CD8-positive, alpha-beta memory T cell (primary cell): Measurements from ENCODE around the gene KBTBD7. TPM values are rescaled to one million over a fixed set of nuclear protein-coding genes. Genes with fewer than 3 reads are reported as not detected.

Source experiments
- CTCF ChIA-PET: fragments of 350-600 bp; sonication (Branson Sonifier 250); formaldehyde crosslinking; loops from one replicate; lab custom pipeline; 2021; ENCODE audit warnings: antibody characterized with exemption; lab: Charles Lee
- POLR2A ChIA-PET: fragments of 350-600 bp; sonication (Branson Sonifier 250); formaldehyde crosslinking; loops from one replicate; lab custom pipeline; 2021; ENCODE audit warnings: antibody characterized with exemption; lab: Charles Lee
- DNase-seq, 5 donors: peaks; one replicate each; pipeline versions ENCODE4 v3.0.0 to v3.0.0-alpha.2; 2020 to 2022; ENCODE audit warnings: mixed read lengths in 1 of 5
- H3K27ac ChIP-seq: one replicate; pipeline ENCODE4 v1.7.0; 2013; ENCODE audit warnings: low read depth, mild to moderate bottlenecking, low read length, moderate library complexity
- H3K27me3 ChIP-seq: 2 replicates; pipeline ENCODE4 v1.7.0; 2013; ENCODE audit warnings: low read length, mild to moderate bottlenecking; ENCODE audit not compliant: insufficient read depth, poor library complexity, severe bottlenecking
- H3K36me3 ChIP-seq: 2 replicates; pipeline ENCODE4 v1.7.0; 2013; ENCODE audit warnings: mild to moderate bottlenecking, low read length, moderate library complexity; ENCODE audit not compliant: insufficient read depth
- H3K4me1 ChIP-seq: 2 replicates; pipeline ENCODE4 v1.7.0; 2013; ENCODE audit warnings: mild to moderate bottlenecking, low read length, moderate library complexity; ENCODE audit not compliant: insufficient read depth
- H3K4me3 ChIP-seq: 2 replicates; pipeline ENCODE4 v1.7.0; 2013; ENCODE audit warnings: mild to moderate bottlenecking, low read length
- H3K9me3 ChIP-seq: 2 replicates; pipeline ENCODE4 v1.7.0; 2013; ENCODE audit warnings: mild to moderate bottlenecking, low read length
- H3K27ac Mint-ChIP-seq, 8 donors: one replicate each; pipeline ENCODE4 v1.8.0; 2020 to 2021; ENCODE audit warnings: mixed read lengths in 8 of 8, mild to moderate bottlenecking in 6 of 8, inconsistent platforms in 3 of 8, moderate library complexity in 3 of 8
- H3K27me3 Mint-ChIP-seq, 2 donors: one replicate each; pipeline ENCODE4 v1.8.0; 2020 to 2021; ENCODE audit warnings: mixed read lengths in 2 of 2, mild to moderate bottlenecking in 1 of 2, moderate library complexity in 1 of 2
- H3K36me3 Mint-ChIP-seq, 3 donors: one replicate each; pipeline ENCODE4 v1.8.0; 2020 to 2021; ENCODE audit warnings: mixed read lengths in 3 of 3, inconsistent platforms in 1 of 3, mild to moderate bottlenecking in 1 of 3
- H3K4me1 Mint-ChIP-seq, 3 donors: one replicate each; pipeline ENCODE4 v1.8.0; 2020 to 2021; ENCODE audit warnings: mixed read lengths in 3 of 3, inconsistent platforms in 1 of 3, mild to moderate bottlenecking in 1 of 3
- H3K4me3 Mint-ChIP-seq, 7 donors: one replicate each; pipeline ENCODE4 v1.8.0; 2020 to 2021; ENCODE audit warnings: mixed read lengths in 7 of 7, mild to moderate bottlenecking in 6 of 7, moderate library complexity in 4 of 7, inconsistent platforms in 2 of 7
- H3K9me3 Mint-ChIP-seq, 5 donors: one replicate each; pipeline ENCODE4 v1.8.0; 2020 to 2022; ENCODE audit warnings: mixed read lengths in 5 of 5, mild to moderate bottlenecking in 3 of 5, moderate library complexity in 2 of 5, inconsistent platforms in 1 of 5
- polyA plus RNA-seq: library from polyadenylated mRNA; unstranded; fragments of 300-500 nt; fragmentation: Illumina TruSeq; gene quantifications from one replicate; pipeline ENCODE4 v1.2.3, GENCODE V29; 2021
- total RNA-seq, 2 experiments: library from RNA; stranded (reverse); gene quantifications; one replicate each; pipeline ENCODE4 v1.2.3, GENCODE V29; 2021

The KBTBD7 gene
- total and polyA plus RNA-seq, 3 experiments from 2014 or later, result 4.1 to 8.2 (median 4.4) TPM

DNA sequence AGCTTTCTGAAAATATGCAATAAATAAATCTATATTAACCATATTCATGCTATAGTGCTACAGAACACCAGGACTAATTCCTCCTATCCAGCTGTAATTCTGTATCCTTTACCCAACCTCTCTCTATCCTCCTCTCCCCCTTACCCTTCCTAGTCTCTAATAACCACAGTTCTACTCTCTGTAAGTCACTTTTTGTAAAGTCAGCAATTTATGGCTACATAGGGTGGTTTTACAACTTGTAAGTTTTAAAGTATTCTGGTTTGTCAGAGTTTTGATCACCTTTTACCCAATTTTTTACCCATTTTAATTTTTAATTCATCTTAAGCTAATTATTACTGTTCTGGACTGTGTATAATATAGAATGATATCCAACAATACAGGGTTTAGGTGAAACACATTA is 35.0 kb upstream of the KBTBD7 start:
- Histone ChIP-seq H3K27ac (no peak overlapping the region), H3K36me3 (peaks cover 9% of the 10 kb centered on the region), H3K9me3 (no peaks in the 10 kb centered on the region), H3K4me3 (no peak overlapping the region), H3K27me3 (no peaks in the 10 kb centered on the region), H3K4me1 (no peaks in the 10 kb centered on the region)
- Mint-ChIP-seq H3K4me1 (peaks cover 0 to 13% (median 8%) of the 10 kb centered on the region in 3 donors), H3K27ac (no peak overlapping the region), H3K9me3 (no peaks in the 10 kb centered on the region), H3K36me3 (peaks cover 11 to 55% (median 12%) of the 10 kb centered on the region in 3 donors), H3K4me3 (peak overlapping the region in 1 of 7 donors; percentile 13), H3K27me3 (no peaks in the 10 kb centered on the region)
- CTCF ChIA-PET, result no interaction called here
- no peak for DNase-seq
- POLR2A ChIA-PET, result no interaction called here

DNA sequence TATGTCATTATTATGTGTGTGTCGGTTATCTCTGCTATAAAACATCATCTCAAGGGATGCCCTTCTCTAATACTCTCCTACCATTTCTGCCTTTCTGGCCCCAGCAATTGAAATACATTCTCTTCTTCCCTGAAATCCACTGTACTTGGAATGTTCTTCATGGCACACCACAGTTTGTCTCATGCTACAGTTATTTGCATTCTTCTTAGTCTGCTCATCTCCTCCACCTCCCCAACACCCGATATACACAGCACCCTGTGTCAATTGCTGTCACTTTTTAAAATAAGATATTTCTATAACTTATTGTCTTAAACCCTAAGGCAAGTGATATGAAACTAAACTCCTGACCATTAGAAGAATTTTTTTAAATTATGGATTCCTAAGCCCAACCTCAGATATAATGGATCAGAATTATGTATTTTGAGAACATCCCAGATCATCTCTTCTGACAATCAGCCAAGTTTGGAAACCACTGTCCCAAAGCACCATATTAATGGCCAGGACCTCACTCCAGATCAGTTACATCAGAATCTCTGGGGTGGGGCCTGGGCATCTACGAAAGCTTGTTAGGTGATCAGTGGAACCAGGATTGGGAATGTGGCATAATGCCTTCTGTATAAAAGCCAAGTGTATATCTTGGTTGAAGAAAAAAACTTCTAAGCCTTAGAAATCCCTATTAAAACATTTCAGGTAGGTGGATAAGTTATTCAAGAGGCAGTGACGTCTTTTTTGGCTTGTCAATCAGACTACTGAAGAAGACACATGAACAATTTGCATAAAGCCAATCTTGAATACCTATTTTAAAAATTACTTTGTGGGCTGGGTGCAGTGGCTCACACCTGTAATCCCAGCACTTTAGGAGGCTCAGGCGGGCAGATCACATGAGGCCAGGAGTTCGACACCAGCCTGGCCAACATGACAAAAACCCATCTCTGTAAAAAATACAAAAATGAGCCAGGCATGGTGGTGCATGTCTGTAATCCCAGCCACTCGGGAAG is 30.0 kb upstream of the KBTBD7 start:
- Mint-ChIP-seq H3K27ac (peak overlapping the region in 1 of 8 donors; percentile 29), H3K4me1 (no peaks in the 10 kb centered on the region), H3K9me3 (no peaks in the 10 kb centered on the region), H3K27me3 (no peaks in the 10 kb centered on the region), H3K4me3 (no peak overlapping the region), H3K36me3 (peaks cover 0 to 55% (median 12%) of the 10 kb centered on the region in 3 donors)
- Histone ChIP-seq H3K4me3 (no peak overlapping the region), H3K36me3 (no peaks in the 10 kb centered on the region), H3K27me3 (no peaks in the 10 kb centered on the region), H3K9me3 (no peaks in the 10 kb centered on the region), H3K4me1 (no peaks in the 10 kb centered on the region), H3K27ac (no peak overlapping the region)
- DNase-seq, result no peak
- POLR2A ChIA-PET, result no interaction called here
- CTCF ChIA-PET, result no interaction called here

DNA sequence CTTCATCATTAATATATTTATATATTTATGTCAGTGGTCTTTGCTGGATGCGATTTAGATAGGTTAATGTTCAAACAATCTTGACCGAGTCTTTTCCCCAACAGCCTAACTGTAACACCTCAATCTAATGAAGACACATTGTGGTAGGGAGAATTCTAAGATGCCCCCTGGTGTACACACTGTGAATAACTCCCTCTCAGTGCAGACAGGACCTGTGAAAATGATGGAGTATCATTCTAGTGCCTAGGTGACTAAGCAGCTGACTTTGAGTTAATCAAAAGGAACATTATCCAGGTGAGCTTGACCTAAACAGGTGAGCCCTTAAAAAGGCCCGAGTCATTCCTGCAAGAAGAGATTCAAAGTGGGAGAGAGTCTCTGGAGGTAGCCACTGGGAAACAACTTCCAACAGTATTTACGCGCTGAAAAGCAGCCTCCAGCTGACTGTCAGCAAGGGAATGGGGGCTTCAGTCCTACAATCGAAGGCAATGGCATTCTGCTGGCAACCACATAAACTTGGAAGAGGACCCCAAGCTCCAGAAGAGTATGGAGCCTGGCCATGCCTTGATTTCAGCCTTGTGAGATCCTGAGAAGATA is 28.0 kb upstream of the KBTBD7 start:
- DNase-seq, result peak; percentile 14 to 55 (median 39)
- CTCF ChIA-PET, result interaction anchor here (0.8 to 1.7 kb wide), 5 partner anchors 10 to 210 kb away, joined by 3 to 7 read pairs (median 6); partner anchors contain the start of gene WBP4
- H3K4me1 ChIP-seq, result no peaks in the 10 kb centered on the region
- no peaks in the 10 kb centered on the region for H3K27me3 ChIP-seq
- no peaks in the 10 kb centered on the region for H3K9me3 ChIP-seq
- Mint-ChIP-seq H3K4me3 (no peak overlapping the region), H3K27ac (no peak overlapping the region), H3K9me3 (no peaks in the 10 kb centered on the region), H3K4me1 (no peaks in the 10 kb centered on the region), H3K36me3 (peaks cover 0 to 55% (median 19%) of the 10 kb centered on the region in 3 donors), H3K27me3 (no peaks in the 10 kb centered on the region)
- H3K27ac ChIP-seq, result no peak overlapping the region
- POLR2A ChIA-PET, result no interaction called here
- no peak overlapping the region for H3K4me3 ChIP-seq
- no peaks in the 10 kb centered on the region for H3K36me3 ChIP-seq

DNA sequence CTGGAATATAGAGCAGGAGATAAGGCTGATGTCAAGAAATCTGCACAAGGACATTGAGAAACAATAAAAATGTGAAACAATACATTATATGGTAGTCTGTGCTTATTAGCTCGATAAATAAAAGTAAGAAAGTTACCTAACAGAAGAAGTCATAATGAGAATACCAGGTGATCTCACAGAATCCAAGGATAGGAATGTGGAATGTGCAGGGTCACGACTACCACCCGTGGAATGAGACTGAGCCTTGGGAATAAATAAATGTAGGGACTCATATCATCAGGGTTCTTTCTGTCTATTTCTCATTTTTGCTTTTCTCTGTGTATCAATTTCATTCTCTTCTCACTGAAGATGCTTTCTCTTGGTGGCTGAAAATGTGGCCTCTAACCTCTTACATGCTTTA is 26.0 kb upstream of the KBTBD7 start:
- ChIA-PET POLR2A (interaction anchor here (0.7 kb wide), 1 partner anchor 164 kb away, joined by 8 read pairs; no protein-coding TSS in a partner anchor), CTCF (interaction anchor here (0.7 to 2.4 kb wide), 2 partner anchors 166 to 275 kb away, joined by 3 to 9 read pairs; no protein-coding TSS in a partner anchor)
- Histone ChIP-seq H3K27ac (no peak overlapping the region), H3K36me3 (no peaks in the 10 kb centered on the region), H3K27me3 (no peaks in the 10 kb centered on the region), H3K4me1 (no peaks in the 10 kb centered on the region), H3K9me3 (no peaks in the 10 kb centered on the region), H3K4me3 (no peak overlapping the region)
- no peak for DNase-seq
- Mint-ChIP-seq H3K4me3 (no peak overlapping the region), H3K27ac (no peak overlapping the region), H3K36me3 (peaks cover 0 to 46% (median 19%) of the 10 kb centered on the region in 3 donors), H3K27me3 (no peaks in the 10 kb centered on the region), H3K4me1 (no peaks in the 10 kb centered on the region), H3K9me3 (no peaks in the 10 kb centered on the region)

DNA sequence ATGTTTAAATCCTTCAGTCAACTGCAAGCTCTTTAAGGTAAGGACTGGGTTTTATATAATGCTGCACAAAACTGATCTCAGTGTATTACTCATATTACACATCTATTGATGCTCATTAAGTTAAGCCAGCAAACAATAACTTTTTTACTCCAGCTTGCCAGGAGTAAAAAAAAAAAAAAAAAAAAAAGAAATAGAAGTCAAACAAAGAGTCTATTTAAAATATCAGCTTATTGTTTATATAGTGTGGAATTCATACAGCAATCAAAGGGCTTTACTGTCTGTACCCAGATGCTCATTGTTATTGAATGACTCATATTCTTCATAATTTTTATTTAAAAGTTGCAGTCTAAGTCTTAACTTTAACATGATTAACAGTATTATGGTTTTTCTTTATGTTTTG is 21.8 kb upstream of the KBTBD7 start:
- ChIA-PET POLR2A (interaction anchor here (0.6 kb wide), 1 partner anchor 15 kb away, joined by 3 read pairs; no protein-coding TSS in a partner anchor), CTCF (no interaction called here)
- no peaks in the 10 kb centered on the region for H3K4me1 Mint-ChIP-seq
- H3K27me3 Mint-ChIP-seq, result peaks cover 0 to under 1% of the 10 kb centered on the region in 2 donors
- Histone ChIP-seq H3K4me3 (no peak overlapping the region), H3K27ac (no peak overlapping the region), H3K9me3 (no peaks in the 10 kb centered on the region), H3K4me1 (no peaks in the 10 kb centered on the region), H3K36me3 (no peaks in the 10 kb centered on the region), H3K27me3 (no peaks in the 10 kb centered on the region)
- DNase-seq, result no peak
- H3K4me3 Mint-ChIP-seq, result no peak overlapping the region
- H3K36me3 Mint-ChIP-seq, result peaks cover 13 to 25% (median 13%) of the 10 kb centered on the region in 3 donors
- H3K9me3 Mint-ChIP-seq, result peaks cover 0 to 5% (median 2%) of the 10 kb centered on the region in 5 donors
- no peak overlapping the region for H3K27ac Mint-ChIP-seq

DNA sequence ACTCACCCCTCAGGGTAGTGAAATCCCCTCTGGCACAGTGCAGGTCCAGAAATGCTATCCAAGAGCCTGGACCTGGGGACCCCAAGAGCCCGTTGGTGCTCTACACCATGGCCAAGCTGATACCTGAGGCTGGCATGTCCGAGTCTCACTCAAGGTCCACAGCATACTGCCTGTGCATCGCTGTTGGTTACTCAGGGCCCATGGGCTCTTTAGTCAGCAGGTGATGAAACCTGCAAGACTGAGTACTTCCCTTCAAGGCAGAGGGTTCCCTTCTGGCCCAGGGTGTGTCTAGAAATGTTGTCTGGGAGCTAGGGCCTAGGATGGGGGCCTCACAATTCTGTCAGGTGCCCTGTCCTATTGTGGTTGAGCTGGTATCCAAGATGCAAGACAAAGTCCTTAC is 19.6 kb upstream of the KBTBD7 start:
- H3K4me3 Mint-ChIP-seq, result no peak overlapping the region
- peaks cover 0 to 3% of the 10 kb centered on the region in 2 donors for H3K27me3 Mint-ChIP-seq
- ChIA-PET POLR2A (no interaction called here), CTCF (no interaction called here)
- no peak overlapping the region for H3K27ac Mint-ChIP-seq
- Histone ChIP-seq H3K27ac (no peak overlapping the region), H3K27me3 (no peaks in the 10 kb centered on the region), H3K4me3 (no peak overlapping the region), H3K9me3 (no peaks in the 10 kb centered on the region), H3K4me1 (no peaks in the 10 kb centered on the region), H3K36me3 (no peaks in the 10 kb centered on the region)
- H3K4me1 Mint-ChIP-seq, result no peaks in the 10 kb centered on the region
- peaks cover 5 to 9% (median 7%) of the 10 kb centered on the region in 5 donors for H3K9me3 Mint-ChIP-seq
- no peak for DNase-seq
- peaks cover 6 to 22% (median 13%) of the 10 kb centered on the region in 3 donors for H3K36me3 Mint-ChIP-seq

DNA sequence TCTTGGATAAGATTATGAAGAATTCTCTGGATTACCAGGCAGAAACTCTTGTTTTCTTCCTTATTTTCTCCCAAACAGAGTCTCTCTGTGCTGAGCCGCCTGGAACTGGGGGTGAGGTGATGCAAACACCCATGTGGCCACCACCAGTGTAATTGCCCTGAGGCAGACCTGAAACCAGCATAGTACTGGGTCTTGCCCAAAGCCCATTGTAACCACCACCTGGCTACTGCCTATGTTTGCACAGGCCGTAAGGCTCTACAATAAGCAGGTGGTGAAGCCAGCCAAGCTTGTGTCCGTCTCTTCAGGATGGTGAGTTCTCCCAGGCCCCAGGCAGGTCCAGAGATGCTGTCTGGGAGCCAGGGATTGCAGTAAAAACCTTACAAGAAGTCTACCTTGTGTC is 18.9 kb upstream of the KBTBD7 start:
- H3K27me3 ChIP-seq, result no peaks in the 10 kb centered on the region
- no peak overlapping the region for H3K4me3 ChIP-seq
- no peaks in the 10 kb centered on the region for H3K4me1 ChIP-seq
- H3K4me1 Mint-ChIP-seq, result no peaks in the 10 kb centered on the region
- H3K27ac ChIP-seq, result no peak overlapping the region
- H3K9me3 Mint-ChIP-seq, result peaks cover 5 to 9% (median 7%) of the 10 kb centered on the region in 5 donors
- POLR2A ChIA-PET, result no interaction called here
- no peak overlapping the region for H3K27ac Mint-ChIP-seq
- DNase-seq, result no peak
- CTCF ChIA-PET, result no interaction called here
- peaks cover 0 to 3% of the 10 kb centered on the region in 2 donors for H3K27me3 Mint-ChIP-seq
- peaks cover 6 to 22% (median 9%) of the 10 kb centered on the region in 3 donors for H3K36me3 Mint-ChIP-seq
- no peaks in the 10 kb centered on the region for H3K9me3 ChIP-seq
- H3K4me3 Mint-ChIP-seq, result no peak overlapping the region
- no peaks in the 10 kb centered on the region for H3K36me3 ChIP-seq

DNA sequence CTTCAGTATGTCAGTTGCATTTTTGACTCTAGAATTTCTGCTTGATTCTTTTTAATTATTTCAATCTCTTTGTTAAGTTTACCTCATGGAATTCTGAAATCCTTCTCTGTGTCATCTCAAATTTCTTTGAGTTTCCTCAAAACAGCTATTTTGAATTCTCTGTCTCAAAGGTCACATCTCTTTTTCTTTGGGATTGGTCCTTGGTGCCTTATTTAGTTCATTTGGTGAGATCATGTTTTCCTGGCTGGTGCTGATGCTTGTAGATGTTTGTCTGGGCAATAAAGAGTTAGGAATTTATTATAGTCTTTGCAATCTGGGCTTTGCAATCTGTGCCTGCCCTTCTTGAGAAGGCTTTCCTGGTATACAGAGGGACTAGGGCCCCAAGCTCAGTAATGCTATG is 18.5 kb upstream of the KBTBD7 start:
- H3K27me3 ChIP-seq, result no peaks in the 10 kb centered on the region
- H3K27ac ChIP-seq, result no peak overlapping the region
- H3K27me3 Mint-ChIP-seq, result peaks cover 0 to 3% of the 10 kb centered on the region in 2 donors
- H3K9me3 ChIP-seq, result no peaks in the 10 kb centered on the region
- POLR2A ChIA-PET, result no interaction called here
- H3K4me3 Mint-ChIP-seq, result no peak overlapping the region
- CTCF ChIA-PET, result no interaction called here
- no peaks in the 10 kb centered on the region for H3K4me1 ChIP-seq
- H3K4me3 ChIP-seq, result no peak overlapping the region
- peaks cover 5 to 9% (median 9%) of the 10 kb centered on the region in 5 donors for H3K9me3 Mint-ChIP-seq
- H3K36me3 Mint-ChIP-seq, result peaks cover 6 to 22% (median 9%) of the 10 kb centered on the region in 3 donors
- no peaks in the 10 kb centered on the region for H3K4me1 Mint-ChIP-seq
- no peak for DNase-seq
- H3K27ac Mint-ChIP-seq, result no peak overlapping the region
- H3K36me3 ChIP-seq, result no peaks in the 10 kb centered on the region
